COR-L47 (cell line): ENCODE measurements around the gene C2orf80.
"Not testable (repeated sequence)": the region's sequence is repeated elsewhere in the genome, so short reads cannot be mapped to it uniquely, and the experiment has no call there.

Experiments
- DNase-seq: peaks from one replicate; lab custom pipeline; 2025; lab: John Stamatoyannopoulos, UW

The C2orf80 gene

DNA sequence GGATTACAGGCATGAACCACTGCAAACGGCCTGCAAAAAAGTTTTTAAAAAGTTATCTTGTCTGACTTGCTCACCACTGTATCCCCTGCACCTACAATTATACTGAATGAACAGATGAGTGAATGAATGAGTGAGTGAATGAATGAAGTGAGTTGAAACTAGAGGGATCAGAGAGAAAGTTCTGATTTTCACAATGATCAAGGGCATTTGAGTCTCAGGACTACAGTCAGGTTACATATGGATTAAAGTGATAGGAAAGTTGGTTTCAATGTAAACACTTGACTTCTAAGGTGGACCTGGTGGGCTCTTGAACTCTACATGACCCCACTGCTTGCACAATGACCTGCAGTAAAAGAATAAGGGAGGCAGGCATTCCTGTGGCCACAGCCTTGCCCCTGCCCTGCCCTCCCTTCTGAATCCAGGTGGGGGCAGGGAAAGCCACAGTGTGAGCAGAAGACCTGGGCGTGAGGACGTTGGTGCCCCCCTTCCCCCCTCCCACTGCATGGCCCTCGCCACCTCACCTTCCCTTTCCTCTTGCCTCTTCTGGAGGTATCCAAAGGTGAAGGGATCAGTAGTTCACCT, 10.7 kb downstream of the C2orf80 start:
- no peak for DNase-seq

DNA sequence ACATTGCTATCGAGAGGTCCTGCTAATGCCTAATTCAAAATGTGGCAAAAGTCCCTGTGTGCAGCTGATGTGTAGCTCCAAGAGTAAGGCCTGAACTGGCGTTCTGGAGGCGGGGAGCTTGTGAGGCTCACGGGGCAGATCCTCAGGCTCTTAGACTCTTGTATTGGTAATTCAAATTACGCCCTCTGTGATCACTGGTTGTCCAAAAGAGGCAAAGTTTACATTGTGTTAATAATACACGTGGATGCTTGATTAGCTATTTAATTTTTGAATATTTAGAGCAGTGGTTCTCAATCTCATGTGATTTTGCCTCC, 14.0 kb downstream of the C2orf80 start:
- no peak for DNase-seq

DNA sequence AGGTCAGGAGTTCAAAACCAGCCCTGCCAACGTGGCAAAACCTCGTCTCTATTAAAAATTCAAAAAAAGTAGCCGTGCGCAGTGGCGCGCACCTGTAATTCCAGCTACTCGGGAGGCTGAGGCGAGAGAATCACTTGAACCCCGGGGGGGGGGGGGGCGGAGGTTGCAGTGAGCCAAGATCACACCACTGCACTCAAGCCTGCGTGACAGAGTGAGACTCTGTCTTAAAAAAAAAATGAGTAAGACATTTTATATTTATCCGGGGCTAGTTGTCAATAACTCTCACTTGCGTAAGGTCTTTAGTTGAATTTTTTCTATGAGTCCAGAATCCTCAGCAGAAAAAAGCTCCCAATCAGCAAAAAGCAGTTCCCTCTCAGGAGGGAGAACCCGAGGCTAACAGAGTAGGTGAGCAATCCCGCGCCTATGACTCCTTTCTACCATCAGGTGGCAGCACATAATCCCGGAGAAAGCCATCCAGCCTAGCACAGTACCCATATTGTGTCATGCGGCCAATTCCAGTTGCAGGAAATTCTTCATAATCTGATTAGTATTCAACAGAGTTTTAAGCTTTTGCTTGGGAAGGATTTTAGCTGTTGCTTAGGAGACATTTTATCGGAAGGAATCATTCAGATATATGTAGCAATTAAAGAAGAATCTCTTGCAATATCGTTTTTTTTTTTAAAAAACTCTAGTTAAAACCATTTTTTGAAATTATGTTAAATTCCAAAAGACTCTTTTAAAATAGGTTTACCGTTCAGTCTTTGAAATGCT, 14.6 kb downstream of the C2orf80 start:
- peak; percentile 72 for DNase-seq

DNA sequence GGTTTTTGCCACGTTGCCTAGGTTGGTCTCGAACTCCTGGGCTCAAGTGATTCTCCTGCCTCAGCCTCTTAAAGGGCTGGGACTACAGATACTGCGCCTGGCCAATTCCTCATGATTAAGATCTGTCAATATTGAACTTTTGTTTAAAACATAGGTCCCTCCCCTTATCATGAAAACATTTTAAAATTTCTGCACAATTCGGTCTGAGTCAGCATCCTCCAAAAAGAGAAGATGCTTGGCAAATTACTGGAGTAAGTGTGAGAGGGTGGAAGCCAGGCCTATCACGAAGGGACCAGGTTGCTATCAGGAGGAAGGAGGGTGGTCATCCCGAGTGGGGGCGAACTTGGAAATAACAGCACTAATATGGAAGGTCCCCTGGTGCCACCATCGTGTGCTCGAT, 15.7 kb downstream of the C2orf80 start:
- no peak for DNase-seq

DNA sequence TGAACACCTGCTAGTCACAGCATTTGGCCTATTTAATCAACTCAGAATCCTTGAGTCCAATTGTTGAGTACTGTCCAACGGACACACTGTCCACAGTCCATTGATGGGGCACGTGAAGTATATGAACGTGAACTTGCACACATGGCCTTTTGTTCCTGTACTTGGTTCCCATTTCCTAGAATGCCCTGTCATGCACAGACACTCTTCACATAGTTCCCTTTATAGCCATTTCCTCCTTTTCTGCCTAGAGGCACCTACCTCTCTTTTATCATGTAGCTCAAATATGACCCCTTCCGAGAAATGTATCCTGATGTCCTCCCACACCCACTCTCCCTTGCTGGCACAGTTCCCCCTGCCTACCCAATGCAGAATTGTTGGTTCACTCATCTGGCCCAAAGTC, 17.7 kb downstream of the C2orf80 start:
- DNase-seq = no peak

DNA sequence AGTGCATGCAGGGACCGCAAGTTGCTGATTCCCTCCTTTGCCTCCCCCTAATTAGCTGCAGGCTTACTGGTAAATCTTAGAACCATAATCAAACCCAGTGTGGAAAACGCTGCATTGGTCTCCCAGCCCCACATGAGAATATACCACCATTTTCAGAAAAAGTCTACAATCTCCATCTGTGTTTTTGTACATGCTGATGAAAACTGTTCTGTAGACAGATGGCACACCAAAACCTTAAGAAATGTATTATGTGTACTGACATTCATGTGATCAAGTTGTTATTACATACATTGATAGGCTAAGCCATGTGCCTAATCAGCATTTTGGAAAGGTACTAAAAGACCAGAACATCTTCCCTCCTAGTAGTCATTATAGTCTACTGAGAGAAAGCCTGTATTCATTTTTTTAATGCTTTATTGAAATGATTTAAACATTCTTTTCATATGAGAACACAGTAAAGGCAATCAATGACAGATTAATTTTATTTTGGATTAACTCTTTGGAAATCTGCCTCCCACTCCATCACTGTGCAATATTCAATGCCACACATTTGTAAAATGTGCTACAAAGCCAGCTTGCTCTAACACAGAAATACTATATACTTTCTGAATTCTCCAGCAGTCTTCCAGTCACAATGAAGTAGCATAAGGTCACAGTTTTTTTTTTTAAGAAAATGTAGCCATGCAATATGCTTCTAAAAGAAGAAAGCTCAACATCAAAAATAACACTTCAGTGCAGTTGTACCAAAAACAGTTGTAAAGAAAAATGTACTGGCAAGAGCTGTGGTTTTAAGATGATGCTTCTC, 24.7 kb downstream of the C2orf80 start:
- no peak for DNase-seq

DNA sequence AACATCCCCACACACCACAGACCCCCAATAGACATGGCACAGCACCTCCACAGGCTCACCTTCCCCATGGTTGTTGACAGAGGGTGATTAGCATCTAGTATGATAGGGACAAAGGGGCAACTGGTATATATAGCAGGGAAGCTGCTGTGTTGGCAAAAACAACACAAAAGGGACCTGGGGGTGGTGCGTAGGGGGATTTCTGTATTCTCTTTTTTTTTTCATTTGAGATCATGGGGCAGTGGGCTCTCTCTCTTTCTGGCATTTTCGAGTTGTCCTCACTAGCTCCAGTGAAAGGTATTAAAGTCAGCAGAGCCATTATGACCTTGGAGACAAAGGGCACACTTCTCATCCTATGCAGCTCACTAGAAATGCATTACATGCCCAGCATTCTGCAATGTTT, 26.3 kb downstream of the C2orf80 start, which contains the start of gene CRYGA:
TSS of gene CRYGA (minus strand) at position 101 of the 400 bp plus-strand sequence. CDS start at position 68, 33 bp downstream.
- no peak for DNase-seq

DNA sequence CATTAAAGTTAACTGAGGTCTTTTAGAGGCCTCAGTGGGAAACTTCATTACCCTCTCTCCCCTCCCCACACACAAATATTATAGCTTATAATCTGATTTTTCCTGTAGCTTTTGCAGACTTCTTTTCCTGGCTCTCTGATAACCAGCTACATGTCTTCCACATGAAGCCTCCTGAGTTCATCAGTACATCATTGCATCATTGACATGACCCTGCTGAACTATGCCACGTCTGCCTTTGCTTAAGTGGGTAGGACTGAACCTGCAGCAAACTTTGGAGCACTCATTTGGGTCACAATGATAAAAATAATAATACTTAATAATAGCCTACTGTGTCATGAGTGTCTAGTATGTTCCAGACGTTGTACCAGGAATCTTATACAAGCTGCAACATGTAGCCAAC, 33.4 kb downstream of the C2orf80 start:
- DNase-seq = no peak

DNA sequence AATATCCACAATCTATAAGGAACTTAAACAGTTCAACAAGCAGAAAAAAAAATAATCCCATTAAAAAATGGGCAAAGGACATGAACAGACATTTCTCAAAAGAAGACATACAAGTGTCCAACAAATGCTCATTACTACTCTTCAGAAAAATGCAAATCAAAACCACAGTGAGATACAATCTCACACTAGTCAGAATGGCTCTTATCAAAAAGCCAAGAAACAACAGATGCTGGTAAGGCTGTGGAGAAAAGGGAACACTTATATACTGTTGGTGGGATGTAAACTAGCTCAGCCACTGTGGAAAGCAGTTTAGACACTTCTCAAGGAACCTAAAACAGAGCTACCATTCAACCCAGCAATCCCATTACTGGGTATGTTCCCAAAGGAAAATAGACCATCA, 36.7 kb downstream of the C2orf80 start:
- no peak for DNase-seq

DNA sequence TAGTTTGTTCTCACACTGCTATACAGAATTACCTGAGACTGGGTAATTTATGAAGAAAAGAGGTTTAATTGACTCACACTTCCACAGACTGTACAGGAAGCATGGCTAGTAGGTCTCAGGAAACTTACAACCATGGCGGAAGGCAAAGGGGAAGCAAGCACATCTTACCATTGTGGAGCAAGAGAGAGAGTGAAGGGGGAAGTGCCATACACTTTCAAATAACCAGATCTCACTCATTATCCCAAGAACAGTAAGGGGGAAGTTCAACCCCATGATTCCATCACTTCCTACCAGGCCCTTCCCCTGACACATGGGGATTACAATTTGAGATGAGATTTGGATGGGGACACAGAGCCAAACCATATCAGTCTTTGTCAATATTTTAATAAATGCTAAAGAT, 38.9 kb downstream of the C2orf80 start:
- DNase-seq = no peak

DNA sequence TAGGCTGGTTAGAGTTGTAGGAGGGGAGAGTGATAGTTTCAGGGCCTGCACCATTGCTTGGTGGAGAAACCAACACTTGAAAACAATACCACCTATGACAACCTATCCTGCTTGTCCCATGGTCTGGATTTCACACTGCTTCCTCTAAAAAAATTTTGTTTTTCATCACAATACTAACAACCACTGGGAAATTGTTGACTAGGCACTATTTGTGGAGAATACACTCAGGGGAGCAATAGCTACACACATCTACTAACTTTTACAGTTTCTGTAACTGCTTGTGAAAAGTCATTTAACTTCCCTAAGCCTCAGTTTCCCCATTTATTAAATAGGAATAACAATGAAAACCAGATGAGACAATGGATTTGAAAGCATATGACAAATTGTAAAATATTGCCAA, 39.7 kb downstream of the C2orf80 start:
- no peak for DNase-seq

DNA sequence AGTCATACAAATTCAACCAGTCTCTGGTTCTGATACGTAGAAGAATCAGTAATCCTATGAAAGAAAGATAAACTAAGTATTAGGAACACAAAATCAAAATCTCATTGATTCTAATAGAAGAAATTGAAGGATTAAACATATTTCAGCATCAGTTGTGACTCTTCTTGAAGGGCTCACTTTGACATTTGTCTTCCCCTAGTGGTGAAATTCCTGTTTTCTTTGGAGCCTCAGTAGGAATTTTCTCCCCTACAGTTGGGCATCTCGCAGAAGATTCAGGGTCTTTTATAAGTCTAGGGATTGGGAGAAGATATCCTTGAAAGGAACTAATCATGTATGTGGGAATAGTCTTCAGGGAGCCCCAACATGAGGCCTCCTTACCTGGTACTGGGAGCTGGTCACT, 41.0 kb downstream of the C2orf80 start:
- no peak for DNase-seq

DNA sequence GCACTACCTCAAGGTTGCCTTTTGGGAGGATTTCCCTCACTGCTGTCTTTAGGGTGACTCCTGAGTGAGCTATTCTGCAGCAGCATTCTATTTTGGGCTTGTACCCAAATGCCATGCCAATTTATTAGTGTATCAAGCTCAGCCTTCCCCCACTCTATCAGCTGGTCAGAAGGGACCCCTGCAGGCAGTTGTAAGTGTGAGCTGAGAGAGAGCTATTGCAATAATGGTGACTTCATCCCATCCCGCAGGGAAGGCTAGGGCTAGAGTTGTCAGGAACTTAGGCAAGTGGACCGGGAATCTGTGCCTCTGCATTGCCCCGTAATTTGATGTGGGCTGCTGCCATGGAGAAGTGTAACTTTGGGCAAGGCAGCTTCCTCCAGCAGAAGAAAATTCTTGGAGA, 42.1 kb downstream of the C2orf80 start:
- DNase-seq = no peak

DNA sequence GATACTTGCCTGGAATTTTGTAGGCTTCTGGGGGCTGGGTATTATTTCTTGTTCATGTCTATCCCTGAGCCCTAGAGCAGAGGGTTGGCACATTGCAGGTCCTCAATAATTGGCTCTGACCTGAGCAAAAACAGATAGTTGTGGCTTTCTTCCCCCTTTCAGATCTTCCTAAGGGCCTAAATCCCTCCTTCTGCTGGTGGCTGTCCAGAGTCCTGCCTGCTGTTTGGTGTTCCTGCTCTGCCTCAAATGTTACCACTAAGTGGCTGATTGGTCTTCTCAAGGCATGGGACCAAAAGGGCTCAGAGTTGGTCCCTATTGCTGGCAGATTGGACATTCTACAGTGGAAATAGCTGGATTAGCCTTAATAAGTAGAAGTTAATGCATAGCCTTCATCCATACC, 42.8 kb downstream of the C2orf80 start:
- DNase-seq = no peak

DNA sequence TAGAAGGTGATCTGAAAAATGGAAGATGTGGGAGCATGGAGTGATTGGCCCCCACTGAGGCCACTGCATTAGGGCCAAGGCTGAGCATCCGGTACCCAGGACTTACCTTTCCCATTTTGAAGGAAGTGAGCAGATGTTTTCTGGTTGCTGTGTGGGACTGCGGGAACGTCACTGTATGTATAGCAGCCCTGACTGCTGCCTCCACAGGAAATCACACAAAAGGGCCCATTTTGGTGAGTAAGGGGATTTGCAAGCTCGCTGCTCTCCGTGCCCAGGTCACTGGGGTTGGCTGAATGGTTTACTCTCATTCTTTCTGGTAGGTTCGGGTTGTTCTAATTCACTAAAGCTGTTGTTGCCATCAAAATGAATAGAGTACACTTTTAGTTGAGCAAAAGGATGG, 43.8 kb downstream of the C2orf80 start, which contains the start of gene CRYGB:
TSS of gene CRYGB (minus strand) at position 153 of the 400 bp plus-strand sequence. CDS start at position 115, 38 bp downstream.
- no peak for DNase-seq

DNA sequence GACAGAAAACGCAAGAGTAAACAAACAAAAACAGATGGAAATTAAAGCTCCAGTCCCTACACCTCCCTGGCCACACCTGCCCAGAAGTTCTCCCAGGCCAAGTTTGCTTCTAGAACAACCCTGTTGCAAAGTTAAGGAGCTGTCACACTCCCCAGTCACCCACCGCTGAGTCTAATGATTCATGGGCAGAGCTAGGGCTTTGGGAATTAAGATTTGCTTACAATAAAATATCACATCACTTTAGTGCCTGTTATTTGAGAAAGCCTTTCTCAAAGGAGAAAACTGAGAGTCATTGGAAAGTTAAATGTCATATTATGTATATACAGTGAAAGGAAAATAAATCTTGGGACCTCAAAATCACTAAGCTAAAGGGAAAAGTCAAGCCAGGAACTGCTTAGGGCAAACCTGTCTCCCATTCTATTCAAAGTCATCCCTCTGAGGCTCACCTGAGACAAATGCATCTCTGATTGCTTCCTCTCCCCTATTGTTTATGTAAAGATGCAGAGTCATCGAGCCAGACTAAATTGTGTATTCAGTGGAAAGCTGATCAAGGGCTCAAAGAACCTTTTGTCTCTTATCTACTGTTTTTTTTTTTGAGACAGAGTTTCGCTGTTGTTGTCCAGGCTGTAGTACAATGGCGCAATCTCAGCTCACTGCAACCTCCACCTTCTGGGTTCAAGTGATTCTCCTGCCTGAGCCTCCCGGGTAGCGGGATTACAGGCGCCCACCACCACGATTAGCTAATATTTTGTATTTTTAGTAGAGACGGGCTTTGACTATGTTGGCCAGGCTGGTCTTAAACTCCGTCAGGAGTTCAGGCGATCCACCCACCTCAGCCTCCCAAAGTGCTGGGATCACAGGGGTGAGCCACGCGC, 46.7 kb downstream of the C2orf80 start:
- peak; percentile 80 for DNase-seq

DNA sequence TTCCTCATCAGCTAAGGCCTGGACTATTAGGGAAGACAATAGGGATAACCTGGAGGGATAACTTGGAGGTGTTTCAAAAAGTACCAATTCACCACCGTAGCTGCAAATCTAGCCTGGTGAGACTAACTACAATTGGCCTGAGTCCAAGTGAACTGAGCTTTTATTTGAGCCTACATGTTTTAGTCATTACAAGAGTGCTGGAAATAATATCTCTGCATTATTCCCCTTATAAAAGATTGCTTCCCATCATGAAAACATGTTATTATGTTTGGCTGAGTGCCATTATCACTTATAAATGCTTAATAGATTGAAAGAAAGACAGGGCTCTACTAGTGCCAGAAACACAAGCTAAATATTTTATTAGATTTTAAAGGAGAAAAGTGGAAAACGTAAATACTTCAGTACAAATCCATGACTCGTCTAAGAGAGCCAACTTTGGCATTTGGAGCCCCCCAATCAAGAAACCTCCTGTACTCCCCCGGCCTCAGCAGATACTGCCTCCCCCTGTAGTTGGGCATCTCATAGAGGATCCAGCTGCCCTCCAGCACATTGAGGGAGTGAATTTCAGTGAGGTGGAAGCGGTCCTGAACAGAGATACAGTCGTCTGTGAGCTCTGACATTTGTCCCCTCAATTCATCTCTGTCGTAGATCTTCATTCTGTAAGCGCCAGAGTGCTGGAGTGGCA, 47.4 kb downstream of the C2orf80 start:
- DNase-seq = peak; percentile 97

DNA sequence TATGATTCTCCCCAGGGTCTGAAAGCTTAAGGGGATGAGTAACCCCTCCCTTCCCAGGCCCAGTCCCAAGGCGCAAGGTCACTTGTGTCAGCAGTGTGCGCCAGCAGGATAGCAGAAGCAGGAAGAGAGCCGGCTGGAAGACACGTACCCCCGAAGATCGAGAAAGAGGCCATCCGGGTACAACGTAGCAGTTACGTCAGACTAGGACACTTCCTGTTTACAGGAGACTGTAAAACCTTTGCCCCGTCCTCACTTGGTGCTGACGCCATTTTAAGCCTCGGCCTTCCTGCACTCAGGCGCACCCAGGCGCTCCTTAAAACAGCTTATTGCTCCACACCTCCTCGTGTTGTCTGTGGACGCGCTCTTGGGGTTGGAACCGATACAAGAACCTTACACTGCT, 50.4 kb downstream of the C2orf80 start:
- no peak for DNase-seq

DNA sequence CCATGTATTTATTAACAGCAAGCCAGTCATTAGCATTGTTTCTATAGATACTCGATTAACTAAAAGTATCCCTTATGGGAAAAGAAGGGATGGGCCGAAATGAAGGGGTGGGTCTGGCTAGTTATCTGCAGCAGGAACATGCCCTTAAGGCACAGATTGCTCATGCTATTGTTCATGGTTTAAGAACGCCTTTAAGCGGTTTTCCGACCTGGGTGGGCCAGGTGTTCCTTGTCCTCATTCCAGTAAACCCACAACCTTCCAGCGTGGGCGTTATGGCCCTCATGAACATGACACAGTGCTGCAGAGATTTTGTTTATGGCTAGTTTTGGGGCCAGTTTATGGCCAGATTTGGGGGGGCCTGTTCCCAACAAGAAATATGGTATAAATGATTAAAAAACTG, 51.5 kb downstream of the C2orf80 start:
- DNase-seq = not testable (repeated sequence)

DNA sequence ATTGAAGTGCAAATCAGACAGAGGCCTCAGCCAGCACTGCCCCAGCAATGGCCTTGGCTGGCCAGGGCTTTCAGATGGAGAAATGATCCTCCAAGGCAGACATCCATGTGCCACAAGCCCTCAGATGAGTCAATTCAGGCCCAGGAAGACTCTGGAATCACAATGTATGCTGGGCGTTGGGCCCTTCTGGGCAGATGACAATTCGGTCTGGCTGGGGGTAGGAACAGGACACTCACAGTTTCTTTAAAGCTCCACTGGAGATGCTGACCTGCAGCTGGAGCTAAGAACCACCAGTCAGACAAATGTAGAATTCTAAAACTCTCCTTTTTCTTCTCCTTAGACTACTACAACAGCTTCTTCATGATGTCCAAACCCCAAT, 53.1 kb downstream of the C2orf80 start:
- no peak for DNase-seq
